DOHH2 (cell line): Measurements from ENCODE around the gene GOLPH3.

Experiments used
- EZH2phosphoT487 ChIP-seq: fragments of 200-600 bp; sonication (generic); IDR thresholded peaks from 2 replicates; pipeline ENCODE4 v1.6.1; 2017; ENCODE audit warnings: borderline replicate concordance, mild to moderate bottlenecking, antibody characterized with exemption, low read length, moderate library complexity, mixed read lengths
- TF ChIP-seq, protein P1 (sequence below): fragments of 200-600 bp; sonication (generic); IDR thresholded peaks from one replicate; pipeline ENCODE4 v1.5.1; 2014; ENCODE audit warnings: antibody characterized with exemption, mild to moderate bottlenecking, low read depth, low read length; ENCODE audit not compliant: poor library complexity, severe bottlenecking

DNA sequence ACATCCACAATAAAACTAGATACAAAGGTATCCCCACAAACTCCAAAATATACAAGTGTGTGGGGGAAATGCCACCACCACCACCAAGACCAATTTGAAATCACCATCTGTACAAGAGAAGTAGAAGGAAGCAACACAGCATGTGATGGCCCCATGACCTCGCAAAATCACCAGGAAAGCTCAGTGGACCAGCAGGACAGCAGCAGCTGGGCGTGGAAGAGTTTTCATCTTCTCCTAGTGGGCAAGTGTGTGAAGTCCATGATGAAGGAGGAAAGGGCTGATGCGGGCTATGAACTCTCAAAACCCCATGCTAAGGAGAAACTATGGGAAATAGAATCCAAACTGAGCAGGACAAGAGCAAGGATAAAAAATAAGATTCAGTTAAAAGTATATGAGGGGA is 58.1 kb downstream of the GOLPH3 start:
- TF ChIP-seq, protein P1, sequence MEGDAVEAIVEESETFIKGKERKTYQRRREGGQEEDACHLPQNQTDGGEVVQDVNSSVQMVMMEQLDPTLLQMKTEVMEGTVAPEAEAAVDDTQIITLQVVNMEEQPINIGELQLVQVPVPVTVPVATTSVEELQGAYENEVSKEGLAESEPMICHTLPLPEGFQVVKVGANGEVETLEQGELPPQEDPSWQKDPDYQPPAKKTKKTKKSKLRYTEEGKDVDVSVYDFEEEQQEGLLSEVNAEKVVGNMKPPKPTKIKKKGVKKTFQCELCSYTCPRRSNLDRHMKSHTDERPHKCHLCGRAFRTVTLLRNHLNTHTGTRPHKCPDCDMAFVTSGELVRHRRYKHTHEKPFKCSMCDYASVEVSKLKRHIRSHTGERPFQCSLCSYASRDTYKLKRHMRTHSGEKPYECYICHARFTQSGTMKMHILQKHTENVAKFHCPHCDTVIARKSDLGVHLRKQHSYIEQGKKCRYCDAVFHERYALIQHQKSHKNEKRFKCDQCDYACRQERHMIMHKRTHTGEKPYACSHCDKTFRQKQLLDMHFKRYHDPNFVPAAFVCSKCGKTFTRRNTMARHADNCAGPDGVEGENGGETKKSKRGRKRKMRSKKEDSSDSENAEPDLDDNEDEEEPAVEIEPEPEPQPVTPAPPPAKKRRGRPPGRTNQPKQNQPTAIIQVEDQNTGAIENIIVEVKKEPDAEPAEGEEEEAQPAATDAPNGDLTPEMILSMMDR: no peak
- no peak for TF ChIP-seq EZH2phosphoT487
